H1 (cell line): Measurements from ENCODE around the gene GUCY1A2. TPM values are rescaled to one million over a fixed set of nuclear protein-coding genes. Genes with fewer than 3 reads are reported as not detected.

Experiments
- CTCF ChIA-PET: fragments of 300-600 bp; sonication (Branson Sonifier 250); formaldehyde crosslinking; loops from one replicate; lab custom pipeline; 2021; ENCODE audit not compliant: partially characterized antibody; lab: Charles Lee
- POLR2A ChIA-PET: fragments of 300-600 bp; sonication (Branson Sonifier 250); formaldehyde crosslinking; loops from one replicate; lab custom pipeline; 2021; ENCODE audit warnings: inconsistent platforms; ENCODE audit not compliant: partially characterized antibody; lab: Charles Lee
- DNase-seq, 2 experiments: peaks; one replicate each; pipeline versions ENCODE4 v3.0.0 to v3.0.0-alpha.2; 2010 to 2022; ENCODE audit warnings: low spot score in 2 of 2, low read depth in 1 of 2, mixed read lengths in 1 of 2
- FAIRE-seq: peaks from 2 replicates; lab custom pipeline; 2011; peaks lifted over from hg19 to GRCh38; lab: Jason Lieb, UNC
- H2AFZ ChIP-seq: 2 replicates; pipeline ENCODE4 v1.8.1; 2012; ENCODE audit warnings: low read length, inconsistent platforms
- H2AK5ac ChIP-seq: 2 replicates; pipeline ENCODE4 v1.6.1; 2013; ENCODE audit warnings: low read depth, low read length
- H2BK120ac ChIP-seq: replicated peaks from 2 replicates; pipeline ENCODE3; 2013; ENCODE audit warnings: low read depth, low read length, inconsistent platforms
- H2BK12ac ChIP-seq: 2 replicates; pipeline ENCODE4 v1.6.1; 2013; ENCODE audit warnings: low read depth, low read length
- H2BK15ac ChIP-seq: 2 replicates; pipeline ENCODE4 v1.6.1; 2013; ENCODE audit warnings: low read length
- H2BK20ac ChIP-seq: 2 replicates; pipeline ENCODE4 v1.6.1; 2013; ENCODE audit warnings: low read length
- H2BK5ac ChIP-seq: 2 replicates; pipeline ENCODE4 v1.6.1; 2013; ENCODE audit warnings: low read depth, low read length
- H3K14ac ChIP-seq: 2 replicates; pipeline ENCODE4 v1.6.1; 2013; ENCODE audit warnings: inconsistent platforms; ENCODE audit not compliant: insufficient read length
- H3K18ac ChIP-seq: 2 replicates; pipeline ENCODE4 v1.6.1; 2013; ENCODE audit warnings: low read length; ENCODE audit errors: extremely low read depth
- H3K23ac ChIP-seq: 2 replicates; pipeline ENCODE4 v1.6.1; 2013; ENCODE audit warnings: inconsistent platforms; ENCODE audit not compliant: insufficient read length
- H3K23me2 ChIP-seq: 2 replicates; pipeline ENCODE4 v1.6.1; 2013; ENCODE audit warnings: low read depth, low read length
- H3K27ac ChIP-seq: 2 replicates; pipeline ENCODE4 v1.6.1; 2011; ENCODE audit warnings: low read depth, low read length, inconsistent platforms
- H3K27me3 ChIP-seq, 4 experiments: replicated peaks in 1 of 4; 1 replicate in 1 of 4; 2 replicates in 3 of 4; pipeline versions ENCODE4 v1.6.1 to v1.8.1; 2011 to 2013; ENCODE audit warnings: low read length in 3 of 4, mild to moderate bottlenecking in 3 of 4, inconsistent platforms in 2 of 4, mixed read lengths in 2 of 4, moderate library complexity in 1 of 4; ENCODE audit not compliant: control insufficient read depth in 3 of 4, insufficient read depth in 3 of 4; ENCODE audit errors: extremely low read depth in 1 of 4
- H3K36me3 ChIP-seq, 4 experiments: 2 replicates each; pipeline versions ENCODE4 v1.6.1 to v1.8.1; 2011 to 2013; ENCODE audit warnings: mild to moderate bottlenecking in 4 of 4, low read length in 3 of 4, moderate library complexity in 2 of 4, control low read depth in 1 of 4, inconsistent platforms in 1 of 4; ENCODE audit not compliant: insufficient read depth in 4 of 4, control insufficient read depth in 2 of 4
- H3K4ac ChIP-seq: replicated peaks from 2 replicates; pipeline ENCODE3; 2013; ENCODE audit warnings: low read length, low read depth, mixed read lengths, inconsistent platforms; ENCODE audit not compliant: insufficient read length
- H3K4me1 ChIP-seq, 4 experiments: replicated peaks in 1 of 4; 1 replicate in 1 of 4; 2 replicates in 3 of 4; pipeline versions ENCODE4 v1.6.1 to v1.8.1; 2011 to 2013; ENCODE audit warnings: low read length in 3 of 4, inconsistent platforms in 2 of 4, mixed read lengths in 1 of 4; ENCODE audit not compliant: insufficient read depth in 4 of 4, control insufficient read depth in 3 of 4
- H3K4me2 ChIP-seq, 2 experiments: 2 replicates each; pipeline versions ENCODE4 v1.6.1 to v1.8.1; 2011 to 2013; ENCODE audit warnings: low read depth in 2 of 2, low read length in 2 of 2, control low read depth in 1 of 2, inconsistent platforms in 1 of 2, mild to moderate bottlenecking in 1 of 2; ENCODE audit not compliant: insufficient read depth in 1 of 2
- H3K4me3 ChIP-seq, 4 experiments: fragments of 200-600, 300-600 bp in 1 of 4; sonication (generic), shearing (Covaris generic), sonication (Bioruptor Twin) in 1 of 4; 2 replicates each; pipeline versions ENCODE4 v1.5.1 to v1.8.1; 2011 to 2016; ENCODE audit warnings: low read length in 4 of 4, low read depth in 3 of 4, control low read depth in 2 of 4, inconsistent platforms in 2 of 4, mild to moderate bottlenecking in 2 of 4, mixed read lengths in 1 of 4, moderate library complexity in 1 of 4; ENCODE audit not compliant: insufficient read depth in 2 of 4; ENCODE audit errors: extremely low read depth in 1 of 4
- H3K56ac ChIP-seq: replicated peaks from 2 replicates; pipeline ENCODE3; 2013; ENCODE audit warnings: low read depth, mild to moderate bottlenecking, mixed read lengths, low read length, inconsistent platforms; ENCODE audit not compliant: insufficient read length
- H3K79me1 ChIP-seq: 2 replicates; pipeline ENCODE4 v1.6.1; 2013; ENCODE audit warnings: low read depth, low read length, control low read depth
- H3K79me2 ChIP-seq, 2 experiments: 2 replicates each; pipeline versions ENCODE4 v1.6.1 to v1.8.1; 2012 to 2013; ENCODE audit warnings: low read length in 2 of 2, mild to moderate bottlenecking in 2 of 2, inconsistent platforms in 1 of 2; ENCODE audit not compliant: insufficient read depth in 2 of 2, control insufficient read depth in 1 of 2
- H3K9ac ChIP-seq, 4 experiments: replicated peaks in 1 of 4; 1 replicate in 1 of 4; 2 replicates in 3 of 4; pipeline versions ENCODE4 v1.6.1 to v1.8.1; 2011 to 2013; ENCODE audit warnings: low read depth in 3 of 4, low read length in 3 of 4, control low read depth in 2 of 4, mild to moderate bottlenecking in 2 of 4, moderate library complexity in 2 of 4, inconsistent platforms in 1 of 4; ENCODE audit errors: extremely low read depth in 1 of 4
- H3K9me3 ChIP-seq, 2 experiments: 2 replicates each; pipeline versions ENCODE4 v1.6.1 to v1.8.1; 2012 to 2013; ENCODE audit warnings: mild to moderate bottlenecking in 2 of 2, moderate library complexity in 2 of 2, control low read depth in 1 of 2, inconsistent platforms in 1 of 2, low read depth in 1 of 2, low read length in 1 of 2, mixed read lengths in 1 of 2; ENCODE audit not compliant: insufficient read depth in 2 of 2
- H4K20me1 ChIP-seq, 2 experiments: replicated peaks in 1 of 2; 2 replicates each; pipeline versions ENCODE3 to v1.8.1; 2011 to 2013; ENCODE audit warnings: inconsistent platforms in 2 of 2, low read length in 2 of 2, mild to moderate bottlenecking in 1 of 2; ENCODE audit not compliant: insufficient read depth in 2 of 2, control insufficient read depth in 1 of 2
- H4K5ac ChIP-seq: 2 replicates; pipeline ENCODE4 v1.6.1; 2013; ENCODE audit warnings: low read length, low read depth, mixed read lengths, inconsistent platforms; ENCODE audit not compliant: insufficient read length
- H4K8ac ChIP-seq: 2 replicates; pipeline ENCODE4 v1.8.0; 2013; ENCODE audit warnings: mild to moderate bottlenecking, moderate library complexity, low read length, inconsistent platforms; ENCODE audit not compliant: insufficient read depth; ENCODE audit errors: extremely low read depth
- H4K91ac ChIP-seq: replicated peaks from 2 replicates; pipeline ENCODE3; 2013; ENCODE audit warnings: low read length, mixed read lengths, inconsistent platforms; ENCODE audit not compliant: insufficient read length
- BACH1 ChIP-seq: IDR thresholded peaks from 2 replicates; pipeline ENCODE4 v1.6.1; 2012; ENCODE audit warnings: low read length, improper control_type of control experiment
- BCL11A ChIP-seq, 2 experiments: IDR thresholded peaks; one replicate each; pipeline ENCODE4 v1.6.1; 2011; ENCODE audit warnings: low read depth in 2 of 2, low read length in 2 of 2, mild to moderate bottlenecking in 2 of 2
- BRCA1 ChIP-seq: IDR thresholded peaks from 2 replicates; pipeline ENCODE4 v1.6.1; 2012; ENCODE audit warnings: low read depth, low read length, improper control_type of control experiment
- CEBPB ChIP-seq: IDR thresholded peaks from 2 replicates; pipeline ENCODE4 v1.6.1; 2012; ENCODE audit warnings: low read depth, low read length
- EP300 ChIP-seq, 2 experiments: IDR thresholded peaks; 1 replicate in 1 of 2; 2 replicates in 1 of 2; pipeline ENCODE4 v1.6.1; 2011 to 2012; ENCODE audit warnings: low read depth in 2 of 2, low read length in 2 of 2, mild to moderate bottlenecking in 2 of 2, borderline replicate concordance in 1 of 2, inconsistent platforms in 1 of 2, moderate library complexity in 1 of 2
- JUND ChIP-seq: IDR thresholded peaks from 2 replicates; pipeline ENCODE4 v1.6.1; 2011; ENCODE audit warnings: mild to moderate bottlenecking, improper control_type of control experiment, low read length
- KDM1A ChIP-seq: fragments of 200-600, 300-600 bp; sonication (generic); IDR thresholded peaks from 2 replicates; pipeline ENCODE4 v1.7.1; 2016; ENCODE audit warnings: mild to moderate bottlenecking, low read length, borderline replicate concordance
- KDM5A ChIP-seq: fragments of 200-600 bp; IDR thresholded peaks from 2 replicates; pipeline ENCODE4 v1.7.1; 2012; ENCODE audit warnings: mild to moderate bottlenecking, low read length, inconsistent platforms, mixed read lengths
- RAD21 ChIP-seq, 2 experiments: IDR thresholded peaks in 1 of 2; conservative IDR thresholded peaks in 1 of 2; 2 replicates each; pipeline ENCODE4 v1.6.1; 2011; ENCODE audit warnings: low read depth in 2 of 2, low read length in 2 of 2, improper control_type of control experiment in 1 of 2, inconsistent platforms in 1 of 2, mild to moderate bottlenecking in 1 of 2, moderate library complexity in 1 of 2
- RFX5 ChIP-seq: IDR thresholded peaks from 2 replicates; pipeline ENCODE4 v1.6.1; 2011; ENCODE audit warnings: low read depth, low read length, improper control_type of control experiment, borderline replicate concordance
- RXRA ChIP-seq: IDR thresholded peaks from 2 replicates; pipeline ENCODE4 v1.6.1; 2011; ENCODE audit warnings: low read depth, mild to moderate bottlenecking, low read length, moderate library complexity; ENCODE audit not compliant: insufficient read depth
- SAP30 ChIP-seq: fragments of 300-600 bp; sonication (generic); IDR thresholded peaks from 2 replicates; pipeline ENCODE4 v1.7.1; 2012; ENCODE audit warnings: low read length, moderate library complexity, mild to moderate bottlenecking, inconsistent platforms; ENCODE audit not compliant: insufficient read depth, insufficient replicate concordance
- SRF ChIP-seq: IDR thresholded peaks from 2 replicates; pipeline ENCODE4 v1.6.1; 2011; ENCODE audit warnings: mild to moderate bottlenecking, low read depth, low read length, moderate library complexity
- TBP ChIP-seq: IDR thresholded peaks from 2 replicates; pipeline ENCODE4 v1.6.1; 2011; ENCODE audit warnings: low read depth, low read length, improper control_type of control experiment
- TCF12 ChIP-seq: IDR thresholded peaks from 2 replicates; pipeline ENCODE4 v1.6.1; 2011; ENCODE audit warnings: low read depth, mild to moderate bottlenecking, low read length
- WGBS, 2 experiments: shearing (Covaris generic) in 1 of 2; methylation state at CpG; one replicate each; pipeline versions ENCODE4 v1.1.6 to v1.1.7; 2013 to 2015; ENCODE audit warnings: low lambda C conversion rate in 2 of 2, mixed read lengths in 2 of 2, inconsistent platforms in 1 of 2, low coverage in 1 of 2, missing lambda C conversion rate in 1 of 2; ENCODE audit not compliant: insufficient replicate concordance in 2 of 2, insufficient coverage in 1 of 2, insufficient read length in 1 of 2; ENCODE audit errors: extremely low coverage in 1 of 2, missing lambda C conversion rate in 1 of 2; 5-methylcytosine and 5-hydroxymethylcytosine counted together
- polyA plus RNA-seq, 7 experiments: library from polyadenylated mRNA; depleted of rRNA in 3 of 7; stranded (reverse) in 5 of 7; unstranded in 2 of 7; fragments of >200 nt in 5 of 7; fragments of 200-250 nt in 2 of 7; gene quantifications; 1 replicate in 5 of 7; 2 replicates in 1 of 7; 4 replicates in 1 of 7; pipeline versions ENCODE4 v1.2.1 to v1.2.3, GENCODE V29; 2011 to 2013; ENCODE audit warnings: missing spikeins in 2 of 7, mixed read lengths in 2 of 7
- total RNA-seq: library from RNA; stranded (reverse); fragmentation: NEBNext Ultra II Directional; extraction: Animal tissue kit (Norgen Biotek cat#: 25700); gene quantifications from 2 replicates; pipeline ENCODE4 v1.2.1, GENCODE V29; 2021

GUCY1A2 gene
- total and polyA plus RNA-seq, 2 of the 8 experiments (the other 6 are each of a cell fraction or from before 2014, with no cell fraction given) = 0.11 to 1.9 TPM

- Histone ChIP-seq H3K9ac (no peak overlapping the region), H3K9me3 (no peaks in the 10 kb centered on the region), H3K27ac (no peak overlapping the region), H3K4me3 (no peak overlapping the region), H3K36me3 (no peaks in the 10 kb centered on the region), H3K4me1 (no peaks in the 10 kb centered on the region), H2BK15ac (no peak overlapping the region), H4K91ac (no peak overlapping the region), H3K56ac (no peak overlapping the region), H2BK20ac (no peak overlapping the region), H2AFZ (no peak overlapping the region), H3K23me2 (no peaks in the 10 kb centered on the region), H2AK5ac (no peak overlapping the region), H3K27me3 (no peaks in the 10 kb centered on the region), H3K14ac (no peak overlapping the region), H2BK120ac (no peak overlapping the region), H3K79me2 (no peaks in the 10 kb centered on the region), H3K79me1 (no peaks in the 10 kb centered on the region), H4K5ac (no peak overlapping the region), H3K4me2 (no peak overlapping the region), H2BK12ac (no peak overlapping the region), H3K4ac (no peak overlapping the region), H3K18ac (no peak overlapping the region), H4K20me1 (no peaks in the 10 kb centered on the region), H2BK5ac (no peak overlapping the region), H3K23ac (no peak overlapping the region), H4K8ac (no peak overlapping the region)
- no peak for FAIRE-seq
- no peak for DNase-seq
- WGBS, 2 experiments = 86% methylated on average over 1 of the region's 1 CpG; no CpG with 5 or more reads in 1 of the 2 experiments
- ChIA-PET POLR2A (no interaction called here), CTCF (interaction anchor here (1.2 to 1.5 kb wide), 2 partner anchors 10 to 22 kb away, joined by 4 to 6 read pairs; no protein-coding TSS in a partner anchor)
- no peak for TF ChIP-seq BACH1
- TF ChIP-seq BCL11A (IDR thresholded peaks at IDR 0.05; ENCODE audit: low read depth in 2 of 2, low read length in 2 of 2) = no peak
- no peak for TF ChIP-seq RAD21 (IDR thresholded peaks at IDR 0.05 in 1 of 2, conservative IDR thresholded peaks at IDR 0.05 in 1 of 2; ENCODE audit: low read depth in 2 of 2, low read length in 2 of 2)
- no peak for TF ChIP-seq CEBPB
- TF ChIP-seq SAP30 = no peak
- no peak for TF ChIP-seq JUND
- TF ChIP-seq TBP = no peak
- no peak for TF ChIP-seq SRF
- no peak for TF ChIP-seq KDM1A
- TF ChIP-seq RXRA = no peak
- no peak for TF ChIP-seq TCF12
- TF ChIP-seq KDM5A = no peak
- TF ChIP-seq BRCA1 = no peak
- no peak for TF ChIP-seq RFX5
- no peak for TF ChIP-seq EP300 (IDR thresholded peaks at IDR 0.05; ENCODE audit: borderline replicate concordance in 1 of 2, low read depth in 2 of 2, low read length in 2 of 2)
Observed at GRCh38 chr11:107009190-107009589, 9.1 kb downstream of the GUCY1A2 start.
